ENCODE data around the gene BCKDHB. TPM values are rescaled to one million over a fixed set of nuclear protein-coding genes. Genes with fewer than 3 reads are reported as not detected.
"Not testable (repeated sequence)": the region's sequence is repeated elsewhere in the genome, so short reads cannot be mapped to it uniquely, and the experiment has no call there.

BCKDHB gene
- total and polyA plus RNA-seq, 2 donors (not counting 3 experiments of a cell fraction or from before 2014, with no cell fraction given): 5.6 to 12.2 TPM

- no peak overlapping the region for H3K4me2 ChIP-seq (ENCODE audit: insufficient read depth, low read length)
- no peak overlapping the region for H3K4me3 ChIP-seq (replicated peaks in 1 of 3; ENCODE audit: insufficient read depth in 1 of 3, low read depth in 1 of 3, low read length in 3 of 3)
- intact Hi-C loops (cut with micrococcal nuclease): no loop called here
- no peaks in the 10 kb centered on the region for H3K79me2 ChIP-seq (ENCODE audit: control insufficient read depth, insufficient read depth, low read length)
- no peaks in the 10 kb centered on the region for H3K4me1 ChIP-seq (ENCODE audit: control insufficient read depth, extremely low read depth, insufficient read depth, low read length)
- TF ChIP-seq MYC (IDR thresholded peaks at IDR 0.05; ENCODE audit: low read depth, low read length) (no peak), JUN (IDR thresholded peaks at IDR 0.05; ENCODE audit: borderline replicate concordance, insufficient read depth, insufficient read length, low read depth) (no peak), POLR2A (IDR thresholded peaks at IDR 0.05; ENCODE audit: low read depth, low read length) (no peak), EZH2 (IDR thresholded peaks at IDR 0.05; ENCODE audit: borderline replicate concordance, low read depth, low read length, severe bottlenecking) (no peak), MAX (IDR thresholded peaks at IDR 0.05; ENCODE audit: insufficient read depth, insufficient read length) (no peak), GATA2 (IDR thresholded peaks at IDR 0.05; ENCODE audit: insufficient read depth, insufficient read length, low read depth, low read length) (no peak), POLR2AphosphoS5 (IDR thresholded peaks at IDR 0.05; ENCODE audit: insufficient read depth, low read depth, low read length) (no peak), CTCF (IDR thresholded peaks at IDR 0.05; ENCODE audit: extremely low read depth in 1 of 2, insufficient read depth in 1 of 2, low read depth in 1 of 2, low read length in 2 of 2) (no peak), FOS (IDR thresholded peaks at IDR 0.05; ENCODE audit: borderline replicate concordance, insufficient read depth, low read length) (no peak)
- no peaks in the 10 kb centered on the region for H3K9me3 ChIP-seq (replicated peaks; ENCODE audit: control insufficient read depth, insufficient read depth, low read length)
- H4K20me1 ChIP-seq (replicated peaks; ENCODE audit: control insufficient read depth, extremely low read depth, insufficient read depth, low read length): no peaks in the 10 kb centered on the region
- H3K27ac ChIP-seq (ENCODE audit: insufficient read depth, low read depth, low read length): no peak overlapping the region
- no peak overlapping the region for H3K9ac ChIP-seq (replicated peaks; ENCODE audit: extremely low read depth, insufficient read depth, low read length)
- H3K36me3 ChIP-seq (ENCODE audit: control insufficient read depth in 2 of 2, extremely low read depth in 1 of 2, insufficient read depth in 2 of 2, low read length in 2 of 2): no peaks in the 10 kb centered on the region
- FAIRE-seq (no peak), DNase-seq (ENCODE audit: low read depth, low spot score) (no peak)
- H3K9me1 ChIP-seq (replicated peaks; ENCODE audit: control insufficient read depth, extremely low read depth, insufficient read depth, low read length): peaks cover 3% of the 10 kb centered on the region
- no peak overlapping the region for H2AFZ ChIP-seq (ENCODE audit: low read depth, low read length)
- no peaks in the 10 kb centered on the region for H3K27me3 ChIP-seq (ENCODE audit: control insufficient read depth in 2 of 2, insufficient read depth in 2 of 2, low read length in 2 of 2)
- no TSS peak for BruUV-seq (replicated peaks)
- dilution Hi-C loops (cut with MboI; ENCODE audit: extremely low pct_ligation_motif_present, low sequenced_read_pairs): no loop called here
- CTCF ChIA-PET: no interaction called here
- POLR2A ChIA-PET: no interaction called here
These were observed 183.3 kb downstream of the BCKDHB start for GRCh38 chr6:80289727-80290126.

- DNase-seq (ENCODE audit: low read depth, low spot score); dilution Hi-C loops (cut with MboI; ENCODE audit: extremely low pct_ligation_motif_present, low sequenced_read_pairs); CTCF ChIA-PET; FAIRE-seq; H3K4me2 ChIP-seq (ENCODE audit: insufficient read depth, low read length); H4K20me1 ChIP-seq (replicated peaks; ENCODE audit: control insufficient read depth, extremely low read depth, insufficient read depth, low read length); H2AFZ ChIP-seq (ENCODE audit: low read depth, low read length); intact Hi-C loops (cut with micrococcal nuclease); H3K9ac ChIP-seq (replicated peaks; ENCODE audit: extremely low read depth, insufficient read depth, low read length); H3K36me3 ChIP-seq (ENCODE audit: control insufficient read depth in 2 of 2, extremely low read depth in 1 of 2, insufficient read depth in 2 of 2, low read length in 2 of 2); H3K79me2 ChIP-seq (ENCODE audit: control insufficient read depth, insufficient read depth, low read length); BruUV-seq (replicated peaks); H3K9me3 ChIP-seq (replicated peaks; ENCODE audit: control insufficient read depth, insufficient read depth, low read length); H3K27me3 ChIP-seq (ENCODE audit: control insufficient read depth in 2 of 2, insufficient read depth in 2 of 2, low read length in 2 of 2); POLR2A ChIA-PET; H3K4me1 ChIP-seq (ENCODE audit: control insufficient read depth, extremely low read depth, insufficient read depth, low read length); H3K27ac ChIP-seq (ENCODE audit: insufficient read depth, low read depth, low read length); H3K4me3 ChIP-seq (replicated peaks in 1 of 3; ENCODE audit: insufficient read depth in 1 of 3, low read depth in 1 of 3, low read length in 3 of 3); H3K9me1 ChIP-seq (replicated peaks; ENCODE audit: control insufficient read depth, extremely low read depth, insufficient read depth, low read length): not testable (repeated sequence)
These were observed 188.1 kb downstream of the BCKDHB start for GRCh38 chr6:80294531-80294930.

Data from endothelial cell of umbilical vein (primary cell).